GM12873 (cell line): Measurements from ENCODE around the gene BBS5.

Experiments used
- TF ChIP-seq, protein P1 (sequence below): IDR thresholded peaks from 2 replicates; pipeline ENCODE4 v1.5.1; 2012; ENCODE audit warnings: low read depth, mild to moderate bottlenecking, moderate library complexity, low read length, control low read depth; ENCODE audit not compliant: insufficient read depth; ENCODE audit errors: missing control alignments

The BBS5 gene

GRCh38 chr2:169510496-169510895 lies 31.2 kb downstream of the BBS5 start:
- TF ChIP-seq, protein P1, sequence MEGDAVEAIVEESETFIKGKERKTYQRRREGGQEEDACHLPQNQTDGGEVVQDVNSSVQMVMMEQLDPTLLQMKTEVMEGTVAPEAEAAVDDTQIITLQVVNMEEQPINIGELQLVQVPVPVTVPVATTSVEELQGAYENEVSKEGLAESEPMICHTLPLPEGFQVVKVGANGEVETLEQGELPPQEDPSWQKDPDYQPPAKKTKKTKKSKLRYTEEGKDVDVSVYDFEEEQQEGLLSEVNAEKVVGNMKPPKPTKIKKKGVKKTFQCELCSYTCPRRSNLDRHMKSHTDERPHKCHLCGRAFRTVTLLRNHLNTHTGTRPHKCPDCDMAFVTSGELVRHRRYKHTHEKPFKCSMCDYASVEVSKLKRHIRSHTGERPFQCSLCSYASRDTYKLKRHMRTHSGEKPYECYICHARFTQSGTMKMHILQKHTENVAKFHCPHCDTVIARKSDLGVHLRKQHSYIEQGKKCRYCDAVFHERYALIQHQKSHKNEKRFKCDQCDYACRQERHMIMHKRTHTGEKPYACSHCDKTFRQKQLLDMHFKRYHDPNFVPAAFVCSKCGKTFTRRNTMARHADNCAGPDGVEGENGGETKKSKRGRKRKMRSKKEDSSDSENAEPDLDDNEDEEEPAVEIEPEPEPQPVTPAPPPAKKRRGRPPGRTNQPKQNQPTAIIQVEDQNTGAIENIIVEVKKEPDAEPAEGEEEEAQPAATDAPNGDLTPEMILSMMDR: no peak

DNA sequence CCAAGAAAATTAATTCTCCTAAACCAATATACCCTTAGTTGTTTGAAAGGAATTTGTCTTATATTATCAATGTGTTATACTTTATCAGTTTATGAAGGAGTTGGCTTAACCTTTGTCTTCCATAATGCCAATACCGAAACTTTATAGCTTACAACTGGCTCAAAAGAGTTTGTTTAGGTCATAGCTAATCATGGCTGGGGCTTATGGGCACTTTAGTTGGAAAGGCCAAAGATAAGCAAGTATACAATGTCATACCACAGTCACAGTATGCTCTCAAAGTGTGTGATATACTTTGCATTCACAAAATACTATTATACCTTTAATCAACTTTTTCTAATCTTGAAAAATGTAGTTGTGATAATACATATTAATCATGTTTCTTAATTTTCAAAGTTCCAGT lies 32.5 kb downstream of the BBS5 start:
- TF ChIP-seq, protein P1: no peak

- TF ChIP-seq, protein P1: no peak
These were observed 33.2 kb downstream of the BBS5 start for GRCh38 chr2:169512525-169512924.

DNA sequence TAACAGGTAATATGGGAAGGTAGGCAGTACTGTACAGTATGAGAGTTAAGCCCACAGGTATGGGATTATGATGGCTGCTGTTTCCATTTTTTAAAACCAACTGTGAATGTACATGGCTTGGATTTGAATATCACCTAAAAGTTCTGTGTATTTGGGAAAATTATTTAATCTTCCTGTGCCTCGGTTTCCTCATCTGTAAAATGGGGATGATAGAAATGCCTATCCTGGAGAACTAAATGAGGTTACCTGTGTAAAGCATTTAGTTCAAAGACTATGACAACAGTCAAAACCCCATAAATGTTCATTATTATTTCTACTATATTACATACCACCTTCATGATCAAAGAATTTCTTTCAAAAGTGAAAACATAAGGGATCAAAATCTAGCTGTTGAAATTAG lies 33.8 kb downstream of the BBS5 start:
- TF ChIP-seq, protein P1: no peak

- TF ChIP-seq, protein P1: no peak
These were observed 34.6 kb downstream of the BBS5 start for GRCh38 chr2:169513926-169514325.

DNA sequence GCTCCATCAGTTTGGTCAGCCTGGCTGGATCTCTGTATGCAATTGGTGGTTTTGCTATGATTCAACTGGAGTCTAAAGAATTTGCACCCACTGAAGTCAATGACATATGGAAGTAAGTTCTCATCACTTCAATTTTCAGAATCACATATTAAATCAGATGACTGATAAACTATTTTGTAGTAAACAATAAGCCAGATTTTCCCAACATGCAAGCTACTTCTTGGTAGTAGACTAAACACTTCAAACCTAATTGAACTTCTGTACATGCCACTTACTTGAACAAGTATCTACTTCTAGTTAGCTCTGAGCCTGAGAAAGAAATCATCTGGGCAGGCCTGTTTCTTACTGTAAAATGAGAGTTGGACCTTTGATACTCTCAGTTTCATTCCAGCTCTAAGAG lies 41.6 kb downstream of the BBS5 start:
- TF ChIP-seq, protein P1: no peak

GRCh38 chr2:169523681-169524080 lies 44.4 kb downstream of the BBS5 start:
- TF ChIP-seq, protein P1: no peak
